GM19023 (cell line): Measurements from ENCODE around the gene MCRIP2.
A peak's percentile ranks its signal among the peaks of the same experiment; 100 is the strongest.

Experiments
- ATAC-seq: cut with Tn5 transposase; IDR thresholded peaks from one replicate; pipeline ENCODE4 v1.9.1; 2021; ENCODE audit warnings: mild to moderate bottlenecking, moderate library complexity; ENCODE audit not compliant: unreplicated experiment

The MCRIP2 gene

DNA sequence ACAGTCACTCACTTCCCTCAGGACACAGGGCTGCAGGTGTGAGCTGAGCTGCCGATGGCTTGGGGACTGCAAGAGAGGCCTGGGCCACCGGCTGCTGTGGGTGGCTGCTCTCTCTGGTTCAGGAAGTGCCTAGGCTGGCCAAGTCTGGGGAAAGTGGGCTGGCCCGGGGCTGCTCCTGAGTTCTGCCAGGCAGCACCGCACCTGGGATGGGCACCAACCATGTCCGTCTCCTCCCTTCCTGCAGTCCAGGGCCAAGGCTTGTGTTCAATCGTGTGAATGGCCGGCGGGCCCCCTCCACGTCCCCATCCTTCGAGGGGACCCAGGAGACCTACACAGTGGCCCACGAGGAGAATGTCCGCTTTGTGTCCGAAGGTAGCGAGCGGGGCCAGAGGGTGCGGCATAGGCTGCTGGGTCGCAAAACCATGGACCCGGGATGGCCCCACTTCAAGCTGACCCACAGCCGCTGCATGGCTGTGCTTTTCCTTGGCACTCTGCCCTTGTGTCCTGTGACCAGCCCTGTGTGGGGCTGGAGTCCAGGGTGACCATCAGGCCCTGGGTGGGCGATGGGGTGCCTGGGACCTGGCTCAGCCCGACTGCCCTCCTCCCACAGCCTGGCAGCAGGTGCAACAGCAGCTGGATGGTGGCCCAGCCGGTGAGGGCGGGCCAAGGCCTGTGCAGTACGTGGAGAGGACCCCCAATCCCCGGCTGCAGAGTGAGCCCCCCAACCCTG is 5.7 kb downstream of the MCRIP2 start:
- no peak for ATAC-seq

DNA sequence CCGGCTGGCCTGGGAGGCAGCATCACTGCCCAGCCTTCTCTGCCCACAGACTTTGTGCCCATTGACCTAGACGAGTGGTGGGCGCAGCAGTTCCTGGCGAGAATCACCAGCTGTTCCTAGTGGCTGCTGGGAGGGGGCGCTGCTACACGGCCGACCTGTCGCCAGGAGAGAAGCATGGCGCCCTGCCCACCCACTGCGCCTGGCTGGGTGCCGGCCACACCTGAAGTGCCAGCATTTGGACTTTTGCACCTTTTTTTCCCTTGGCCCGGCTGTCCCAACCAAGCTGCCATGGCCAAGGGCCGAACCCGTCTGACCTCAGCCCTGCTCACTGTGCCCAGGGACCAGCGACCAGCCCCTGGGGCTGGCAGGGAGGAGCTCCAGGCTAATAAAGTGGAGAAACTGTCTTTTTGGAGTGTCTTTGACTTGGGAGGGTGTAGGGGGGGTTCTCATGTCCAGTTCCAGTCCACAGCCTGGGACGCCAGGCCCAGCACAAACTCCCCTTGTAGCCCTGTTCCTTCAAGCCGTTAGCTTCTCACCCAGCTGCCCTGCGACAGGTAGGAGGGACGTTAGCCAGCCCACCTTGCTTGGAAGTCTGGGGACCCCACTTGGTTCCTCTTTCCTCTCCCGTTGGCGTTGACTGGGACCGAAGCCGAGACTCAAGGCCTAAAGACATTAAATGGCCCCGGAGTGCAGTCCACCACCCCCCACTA is 6.6 kb downstream of the MCRIP2 start:
- no peak for ATAC-seq

DNA sequence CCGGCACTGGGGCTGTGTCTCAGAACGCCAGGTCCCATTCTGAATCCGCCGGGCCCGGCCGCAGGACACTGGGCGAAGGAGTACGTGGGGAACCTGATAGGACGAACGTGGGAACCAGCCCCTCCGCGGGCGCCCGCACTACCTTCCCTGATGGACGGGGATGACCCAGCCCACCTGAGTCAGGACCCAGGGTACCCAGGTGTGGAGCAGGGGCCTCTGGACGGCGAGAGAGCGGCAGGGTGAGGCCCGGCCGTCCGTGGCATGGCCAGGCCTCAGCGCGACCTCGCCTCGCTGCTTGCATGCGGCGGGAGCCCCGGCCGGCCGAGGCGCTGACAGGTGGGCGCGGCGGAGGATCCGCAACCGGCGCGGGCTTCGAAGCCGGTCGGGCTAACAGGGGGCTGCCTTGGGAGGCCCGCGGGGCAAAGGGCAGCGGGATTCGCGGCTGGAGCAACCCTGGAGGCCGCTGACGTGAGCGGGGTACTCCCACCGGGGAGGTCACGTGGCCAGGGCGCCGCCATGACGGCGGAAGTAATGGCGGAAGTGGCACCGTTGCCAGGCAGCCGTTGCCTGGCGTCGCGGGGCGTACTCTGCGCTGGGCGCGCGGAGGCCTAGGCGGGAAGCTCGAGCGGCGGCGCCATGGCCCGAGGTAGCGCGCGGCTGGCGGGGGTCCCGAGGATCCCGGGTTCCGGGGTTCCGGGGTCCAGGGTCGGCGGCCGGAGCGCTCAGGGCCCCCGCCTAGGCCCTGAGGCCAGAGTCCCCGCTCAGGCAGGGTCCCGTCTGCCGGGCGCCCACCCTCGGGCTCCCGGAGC is 7.4 kb downstream of the MCRIP2 start, which contains the start of gene WDR90:
Gene WDR90, plus strand, starts transcription at position 585 of the 809 bp plus-strand sequence. Its CDS starts 52 bp downstream, at position 637.
- peak; percentile 83 for ATAC-seq

DNA sequence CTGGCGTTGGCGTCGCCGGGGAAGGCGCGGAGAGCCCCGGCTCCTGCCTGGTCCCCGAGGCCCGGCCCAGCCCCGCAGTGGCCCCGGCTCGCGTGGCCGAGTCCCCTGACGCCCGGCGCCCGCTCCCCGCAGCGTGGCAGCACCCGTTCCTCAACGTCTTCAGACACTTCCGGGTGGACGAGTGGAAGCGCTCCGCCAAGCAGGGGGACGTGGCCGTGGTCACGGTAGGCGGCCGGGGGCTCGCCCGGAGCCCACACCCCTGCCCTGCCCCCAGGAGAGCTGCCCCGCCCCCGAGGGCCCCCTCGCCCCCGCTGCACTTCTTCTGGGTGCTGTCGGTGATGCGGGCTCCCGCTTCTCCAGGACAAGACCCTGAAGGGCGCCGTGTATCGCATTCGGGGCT is 8.0 kb downstream of the MCRIP2 start:
- peak; percentile 13 for ATAC-seq

DNA sequence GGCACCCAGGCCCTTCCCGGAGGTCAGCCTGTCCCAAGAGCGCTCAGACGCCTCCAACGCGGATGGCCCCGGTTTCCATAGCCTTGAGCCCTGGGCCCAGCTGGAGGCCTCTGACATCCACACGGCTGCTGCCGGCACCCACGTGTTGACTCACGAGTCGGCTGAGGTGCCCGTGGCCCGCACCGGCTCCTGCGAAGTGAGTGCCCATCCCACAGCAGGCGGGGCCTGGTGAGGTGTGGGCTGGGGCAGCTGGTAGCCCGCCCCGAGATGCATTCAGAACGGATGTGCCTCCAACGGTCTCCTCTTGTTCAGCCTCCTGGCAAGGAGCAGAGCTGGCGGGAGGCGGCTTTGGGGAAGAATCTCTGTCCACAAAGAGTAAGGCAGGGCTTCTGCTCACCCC is 10.2 kb downstream of the MCRIP2 start:
- no peak for ATAC-seq

DNA sequence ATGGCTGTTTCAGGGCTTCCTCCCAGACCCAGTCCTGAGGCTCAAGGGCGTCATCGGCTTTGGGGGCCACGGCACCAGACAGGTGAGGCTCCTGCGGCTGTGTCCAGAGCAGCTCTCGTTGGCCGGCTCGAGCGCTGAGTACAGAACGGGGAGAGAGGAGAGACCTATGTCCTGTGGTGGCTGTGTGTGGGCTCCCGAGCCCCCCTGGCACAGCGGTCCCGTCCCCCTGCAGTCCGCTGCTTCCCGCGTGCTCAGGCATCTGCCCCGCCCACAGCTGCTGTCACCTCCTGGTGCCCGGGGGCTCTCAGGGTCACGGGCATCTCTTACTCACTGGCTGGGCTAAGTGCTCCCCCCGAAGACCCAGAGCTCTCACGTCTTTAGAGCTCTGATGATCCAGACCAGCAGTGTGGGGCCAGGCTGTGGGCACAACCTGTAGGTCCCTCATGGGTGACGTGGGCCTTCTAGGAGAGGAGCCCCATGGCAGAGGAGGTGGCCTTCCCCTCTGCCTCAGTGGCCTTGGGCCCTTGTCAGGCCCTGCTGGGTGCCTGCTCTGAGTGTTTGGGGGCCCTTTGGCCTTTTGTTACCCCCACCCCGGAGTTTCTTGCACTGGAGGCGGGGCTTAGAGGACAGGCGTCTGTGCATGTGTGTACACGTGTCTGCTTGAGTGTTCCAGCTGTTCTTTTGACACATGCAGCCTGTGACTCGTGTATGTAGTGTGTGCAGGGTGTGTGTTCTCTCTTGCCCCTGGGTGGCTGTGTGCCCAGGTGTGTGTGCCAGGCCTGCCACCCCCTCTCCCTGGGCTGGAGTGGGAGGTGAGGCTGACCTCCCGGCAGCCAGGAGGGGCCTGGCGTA is 11.1 kb downstream of the MCRIP2 start:
- no peak for ATAC-seq

DNA sequence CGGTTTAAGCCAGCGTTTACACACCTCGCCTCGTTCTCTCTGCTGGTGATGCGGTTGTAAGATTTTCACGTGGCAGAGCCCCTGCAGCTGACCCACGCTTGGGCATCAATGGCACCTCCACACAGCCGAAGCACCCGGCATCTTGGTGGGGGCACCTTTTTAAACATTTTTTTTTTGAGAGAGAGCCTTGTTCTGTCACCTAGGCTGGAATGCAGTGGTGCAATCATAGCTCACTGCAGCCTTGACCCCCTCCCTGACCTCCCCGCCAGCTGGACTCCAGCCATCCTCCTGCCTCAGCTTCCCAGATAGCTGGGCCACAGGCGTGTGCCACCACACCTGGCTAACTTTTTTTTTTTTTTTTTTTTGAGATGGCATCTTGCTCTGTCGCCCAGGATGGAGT is 12.4 kb downstream of the MCRIP2 start:
- no peak for ATAC-seq

DNA sequence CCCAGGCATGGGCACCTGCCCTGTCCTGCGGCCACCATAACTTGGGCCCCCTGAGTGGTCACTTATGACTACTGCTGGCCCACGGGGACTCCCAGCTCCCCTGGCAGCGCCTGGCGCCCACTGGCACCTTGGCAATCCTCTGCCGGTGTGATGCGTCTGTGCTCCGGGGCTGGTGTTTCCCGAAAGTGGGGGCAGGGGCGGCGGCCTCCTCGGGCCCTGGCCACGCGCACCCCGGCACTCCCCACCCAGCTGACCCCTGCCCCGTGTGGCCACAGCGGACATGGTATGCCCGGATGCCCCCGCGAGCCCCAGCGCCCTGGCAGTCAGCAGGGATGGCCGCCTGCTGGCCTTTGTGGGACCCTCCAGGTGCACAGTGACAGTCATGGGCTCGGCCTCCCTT is 15.9 kb downstream of the MCRIP2 start:
- ATAC-seq: no peak

DNA sequence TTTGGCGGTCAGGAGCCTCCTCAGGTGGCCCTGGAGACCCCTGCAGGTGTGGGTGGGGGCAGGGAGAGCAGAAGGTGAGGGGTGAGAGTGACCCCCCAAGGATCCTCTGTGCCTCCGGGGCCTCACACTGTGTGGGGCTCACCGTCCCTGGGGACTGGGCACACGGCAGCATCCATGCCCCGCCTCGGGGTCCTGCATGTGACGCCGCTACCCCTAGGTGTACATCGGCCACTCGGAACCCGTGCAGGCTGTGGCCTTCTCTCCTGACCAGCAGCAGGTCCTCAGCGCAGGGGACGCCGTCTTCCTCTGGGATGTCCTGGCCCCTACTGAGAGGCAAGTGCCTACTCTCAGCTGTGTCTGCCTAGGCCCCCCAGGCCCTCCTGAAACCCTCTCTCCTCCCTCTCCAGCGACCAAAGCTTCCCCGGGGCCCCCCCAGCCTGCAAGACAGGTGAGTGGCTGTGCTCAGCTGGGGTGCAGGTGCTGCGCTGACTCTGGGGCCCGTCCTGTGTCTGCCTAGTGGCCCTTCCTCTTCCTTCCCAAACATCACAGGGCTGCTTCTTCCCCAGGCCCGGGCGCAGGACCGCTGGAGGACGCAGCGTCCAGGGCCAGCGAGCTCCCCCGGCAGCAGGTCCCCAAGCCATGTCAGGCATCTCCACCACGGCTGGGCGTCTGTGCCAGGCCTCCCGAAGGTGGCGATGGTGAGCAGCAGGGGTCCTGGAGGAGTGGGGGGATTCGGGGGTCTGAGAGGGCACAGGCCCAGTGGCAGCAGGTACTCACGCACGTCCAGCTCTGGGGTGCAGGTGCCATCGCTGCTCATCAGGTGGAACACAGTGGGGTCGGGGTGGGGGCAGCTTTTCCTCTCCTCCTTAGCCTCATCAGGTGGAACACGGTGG is 17.3 kb downstream of the MCRIP2 start:
- no peak for ATAC-seq

DNA sequence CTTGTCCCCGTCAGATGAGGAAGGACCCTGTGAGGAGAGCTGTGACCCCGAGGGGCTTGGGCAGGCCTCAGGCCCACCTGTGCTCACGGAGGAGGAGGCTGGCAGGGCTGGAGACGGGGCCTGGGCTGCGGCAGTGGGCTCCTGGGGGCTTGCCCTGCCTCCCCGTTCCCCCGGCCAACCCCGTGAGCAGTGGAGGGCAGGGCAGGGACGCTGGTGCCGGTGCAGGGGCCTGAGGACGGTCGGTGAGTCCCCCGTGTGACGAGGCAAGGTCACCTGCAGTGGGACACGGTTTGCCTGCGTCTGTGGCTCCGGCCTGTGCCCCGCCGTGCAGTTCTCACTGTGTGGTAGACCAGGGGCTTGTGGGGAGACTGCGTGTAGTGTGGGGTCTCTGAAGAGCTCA is 18.0 kb downstream of the MCRIP2 start:
- ATAC-seq: no peak

DNA sequence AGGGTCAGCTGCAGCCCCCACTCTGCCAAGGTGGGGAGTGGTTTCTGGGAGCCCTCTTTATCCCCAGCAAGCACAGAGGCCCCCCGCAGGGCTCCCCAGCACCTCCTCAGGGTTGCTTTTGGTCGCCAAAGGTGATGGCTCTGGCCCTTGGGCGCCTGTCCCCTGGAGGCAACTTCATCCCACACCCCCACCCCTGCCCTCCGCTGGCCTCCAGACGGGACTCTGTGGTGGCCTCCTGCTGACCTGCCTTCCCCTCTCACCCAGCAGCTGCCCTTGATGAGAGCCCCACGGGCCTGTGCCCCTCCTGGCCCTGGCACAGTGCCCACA is 18.5 kb downstream of the MCRIP2 start:
- no peak for ATAC-seq

DNA sequence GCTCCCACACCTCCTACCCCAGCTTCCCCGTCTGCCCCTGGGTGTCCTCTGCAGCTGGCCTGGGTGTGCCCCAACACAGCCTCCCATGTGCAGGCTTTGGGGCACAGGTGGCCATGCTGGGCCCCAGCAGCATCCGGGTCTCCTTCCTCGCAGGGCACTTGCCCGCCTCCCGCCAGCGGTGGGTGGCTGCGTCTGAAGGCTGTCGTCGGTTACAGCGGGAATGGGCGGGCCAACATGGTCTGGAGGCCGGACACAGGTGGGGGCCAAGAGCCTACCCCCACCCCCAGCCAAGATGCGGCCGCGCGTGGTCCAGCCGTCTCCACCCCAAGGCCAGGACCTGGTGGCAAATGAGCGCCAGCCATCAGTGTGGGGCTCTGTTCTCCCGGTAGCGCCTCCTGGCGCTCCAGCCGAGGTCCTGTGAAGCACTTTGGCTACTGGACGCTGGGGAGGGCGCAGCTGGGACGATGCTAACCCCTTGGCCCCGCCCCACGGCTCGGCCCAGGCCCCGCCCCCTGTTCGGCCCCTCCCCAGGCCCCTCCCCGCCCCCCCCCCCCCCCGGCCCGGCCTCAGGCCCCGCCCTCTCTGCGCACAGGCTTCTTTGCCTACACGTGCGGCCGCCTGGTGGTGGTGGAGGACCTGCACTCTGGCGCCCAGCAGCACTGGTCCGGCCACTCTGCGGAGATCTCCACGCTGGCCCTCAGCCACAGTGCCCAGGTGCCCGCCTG is 19.0 kb downstream of the MCRIP2 start:
- ATAC-seq: no peak

DNA sequence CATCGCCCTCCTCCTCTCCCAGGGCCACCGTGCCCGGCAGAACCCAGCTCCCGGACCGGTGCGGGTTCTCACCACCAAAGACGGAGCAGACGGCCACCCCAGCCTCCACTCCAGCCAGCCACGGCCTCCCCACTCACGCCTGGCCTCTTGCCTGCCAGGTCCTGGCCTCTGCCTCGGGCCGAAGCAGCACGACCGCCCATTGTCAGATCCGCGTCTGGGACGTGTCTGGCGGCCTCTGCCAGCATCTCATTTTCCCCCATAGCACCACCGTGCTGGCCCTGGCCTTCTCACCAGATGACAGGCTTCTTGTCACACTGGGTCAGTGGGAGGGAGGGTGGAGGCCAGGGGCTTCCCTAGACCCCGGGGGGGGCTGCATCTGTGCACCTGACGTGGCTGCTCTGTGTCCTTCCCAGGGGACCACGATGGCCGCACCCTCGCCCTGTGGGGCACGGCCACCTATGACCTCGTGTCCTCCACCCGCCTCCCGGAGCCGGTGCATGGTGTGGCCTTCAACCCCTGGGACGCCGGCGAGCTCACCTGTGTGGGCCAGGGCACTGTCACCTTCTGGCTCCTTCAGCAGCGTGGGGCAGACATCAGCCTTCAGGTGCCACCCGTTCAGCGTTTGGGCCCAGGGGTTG is 19.7 kb downstream of the MCRIP2 start:
- ATAC-seq: no peak

DNA sequence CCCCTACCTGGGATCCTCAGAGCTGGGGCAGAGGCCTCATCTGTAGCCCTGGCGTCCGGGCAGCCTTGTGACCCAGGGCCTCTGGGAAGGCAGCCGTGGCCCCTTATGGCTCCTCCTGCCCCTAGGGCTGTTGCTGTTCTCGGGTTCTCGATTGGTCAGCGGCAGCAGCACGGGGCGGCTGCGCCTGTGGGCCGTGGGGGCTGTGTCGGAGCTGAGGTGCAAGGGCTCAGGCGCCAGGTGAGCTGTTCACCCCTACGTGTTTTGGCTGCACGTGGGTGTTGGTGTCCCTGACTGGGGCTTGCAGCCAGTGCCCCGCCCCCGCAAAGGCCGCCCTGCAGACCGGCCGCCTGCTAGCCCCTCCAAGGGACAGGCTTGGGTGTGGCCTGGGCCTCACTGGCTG is 20.5 kb downstream of the MCRIP2 start:
- ATAC-seq: no peak

DNA sequence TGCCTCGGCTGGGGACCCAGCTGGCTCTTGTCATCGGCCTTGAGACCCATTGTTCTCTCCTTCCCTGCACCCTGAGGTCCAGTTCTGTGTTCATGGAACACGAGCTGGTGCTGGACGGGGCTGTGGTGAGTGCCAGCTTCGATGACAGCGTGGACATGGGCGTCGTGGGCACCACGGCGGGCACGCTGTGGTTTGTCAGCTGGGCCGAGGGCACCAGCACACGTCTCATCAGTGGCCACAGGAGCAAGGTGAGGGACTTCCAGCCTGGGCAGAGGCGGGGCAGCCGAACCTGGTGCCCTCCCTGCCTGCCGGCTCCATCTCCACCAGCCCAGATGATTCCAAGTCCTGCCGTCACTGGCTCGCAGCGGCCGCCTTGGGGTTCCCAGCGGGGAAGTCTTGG is 21.0 kb downstream of the MCRIP2 start:
- ATAC-seq: no peak

DNA sequence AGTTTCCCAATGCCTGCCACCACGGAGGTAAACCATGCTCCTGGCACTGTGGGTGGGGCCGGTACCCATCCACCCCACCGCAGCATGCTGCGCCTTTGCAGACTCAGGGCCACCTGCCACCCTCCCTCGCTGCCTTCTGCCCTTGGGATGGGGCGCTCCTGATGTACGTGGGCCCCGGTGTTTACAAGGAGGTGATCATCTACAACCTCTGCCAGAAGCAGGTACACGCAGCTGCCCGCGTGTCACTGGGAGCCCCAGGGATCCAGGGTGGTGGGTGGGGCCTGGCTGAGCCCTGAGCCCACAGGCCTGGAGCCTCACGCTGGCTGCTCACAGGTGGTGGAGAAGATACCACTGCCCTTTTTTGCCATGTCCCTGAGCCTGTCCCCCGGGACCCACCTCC is 24.9 kb downstream of the MCRIP2 start:
- ATAC-seq: no peak

DNA sequence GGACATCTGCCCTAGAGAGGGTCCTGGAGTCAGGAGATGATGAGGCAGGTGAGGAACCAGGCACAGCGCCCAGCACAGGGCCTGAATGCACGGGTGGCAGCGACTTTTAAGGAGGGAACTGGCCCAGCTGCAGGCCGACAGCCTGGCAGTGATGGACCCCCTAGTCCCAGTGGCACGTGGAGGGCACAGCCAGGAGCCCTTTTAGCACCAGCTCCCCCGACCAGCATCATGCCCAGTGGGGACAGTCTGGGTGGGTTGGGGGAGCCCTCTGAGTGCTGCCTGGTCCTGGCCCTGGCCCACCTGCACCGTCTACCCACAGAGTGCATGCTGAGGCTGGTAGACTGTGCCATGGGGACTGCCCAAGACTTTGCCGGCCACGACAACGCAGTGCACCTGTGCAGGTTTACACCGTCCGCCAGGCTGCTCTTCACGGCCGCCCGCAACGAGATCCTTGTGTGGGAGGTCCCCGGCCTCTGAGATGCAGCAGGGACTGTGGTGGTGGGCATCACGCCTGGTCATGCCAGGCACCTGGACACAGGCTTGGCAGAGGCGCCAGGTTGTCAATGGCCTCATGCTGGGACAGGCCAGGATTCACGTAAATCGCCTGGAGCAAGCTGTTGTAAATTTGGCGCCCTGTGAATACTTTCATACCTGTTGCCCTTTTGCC is 25.6 kb downstream of the MCRIP2 start:
- no peak for ATAC-seq

DNA sequence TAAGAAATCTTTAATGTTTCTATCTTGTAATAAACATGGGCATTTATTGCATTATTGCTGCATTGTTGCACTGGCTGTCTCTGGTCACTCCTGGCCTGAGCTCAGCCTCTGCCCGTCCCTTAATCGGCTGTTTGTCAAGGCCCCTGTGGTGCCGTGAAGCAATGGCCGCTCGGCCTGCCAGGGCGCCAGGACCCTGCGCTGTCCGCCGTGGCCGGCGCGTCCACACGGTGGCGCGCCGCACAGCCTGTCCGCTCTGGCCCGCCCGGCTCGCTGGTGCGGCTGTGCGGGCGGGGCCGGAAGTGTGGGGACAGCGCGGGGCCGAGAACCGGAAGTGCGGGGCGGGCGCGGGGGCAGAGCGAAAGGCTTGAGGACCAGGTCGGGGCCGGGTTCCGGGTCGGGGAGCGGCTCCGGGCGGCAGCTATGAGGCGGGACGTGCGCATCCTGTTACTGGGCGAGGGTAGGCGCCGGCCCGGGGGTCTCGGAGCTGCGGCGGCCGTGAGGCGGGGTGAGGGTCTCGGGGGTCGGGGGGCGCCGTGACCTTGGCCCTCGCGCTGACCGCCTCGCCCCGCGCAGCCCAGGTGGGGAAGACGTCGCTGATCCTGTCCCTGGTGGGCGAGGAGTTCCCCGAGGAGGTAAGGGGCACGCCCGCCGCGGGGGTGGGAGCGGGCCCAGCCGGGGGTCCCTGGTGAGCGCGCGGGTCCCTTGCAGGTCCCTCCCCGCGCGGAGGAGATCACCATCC is 26.3 kb downstream of the MCRIP2 start, which contains the start of gene RHOT2:
Gene RHOT2, plus strand, starts transcription at position 353 of the 739 bp plus-strand sequence. Its CDS starts 68 bp downstream, at position 421.
- ATAC-seq: peak; percentile 91
